Astrocyte of the hippocampus (primary cell): ENCODE measurements around the gene LCE1D.

Experiments
- DNase-seq: peaks from one replicate; pipeline ENCODE4 v3.0.0; 2011; ENCODE audit warnings: low read depth, low spot score

The LCE1D gene, protein sequence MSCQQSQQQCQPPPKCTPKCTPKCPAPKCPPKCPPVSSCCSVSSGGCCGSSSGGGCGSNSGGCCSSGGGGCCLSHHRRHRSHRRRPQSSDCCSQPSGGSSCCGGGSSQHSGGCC

GRCh38 chr1:152796421-152796820 is at the start of gene LCE1D:
TSS of gene LCE1D (plus strand) at chr1:152796721. CDS start at chr1:152797795, 1,074 bp downstream.
- DNase-seq, result no peak

GRCh38 chr1:152747831-152748230 is 48.7 kb upstream of the LCE1D start:
- no peak for DNase-seq

DNA sequence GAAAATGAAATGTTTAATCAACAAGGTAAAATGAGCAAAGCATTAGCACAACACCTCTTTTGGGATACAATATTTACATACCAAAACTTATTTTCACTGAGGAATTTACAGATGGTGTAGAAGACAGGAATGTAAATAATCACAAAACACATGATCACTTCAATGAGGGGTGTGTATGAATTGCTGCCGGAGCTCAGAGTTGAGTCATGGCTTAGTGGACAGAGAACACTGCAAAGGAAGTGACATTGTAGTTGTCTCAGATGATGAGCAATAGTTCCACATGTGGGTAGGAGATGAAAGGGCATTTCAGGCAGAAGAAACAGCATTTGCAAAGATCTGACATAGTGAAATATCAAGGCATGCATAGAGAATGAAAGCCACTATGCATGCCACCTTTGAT is 44.3 kb upstream of the LCE1D start:
- DNase-seq, result peak; percentile 9

GRCh38 chr1:152753586-152753985 is 42.9 kb upstream of the LCE1D start:
- no peak for DNase-seq

DNA sequence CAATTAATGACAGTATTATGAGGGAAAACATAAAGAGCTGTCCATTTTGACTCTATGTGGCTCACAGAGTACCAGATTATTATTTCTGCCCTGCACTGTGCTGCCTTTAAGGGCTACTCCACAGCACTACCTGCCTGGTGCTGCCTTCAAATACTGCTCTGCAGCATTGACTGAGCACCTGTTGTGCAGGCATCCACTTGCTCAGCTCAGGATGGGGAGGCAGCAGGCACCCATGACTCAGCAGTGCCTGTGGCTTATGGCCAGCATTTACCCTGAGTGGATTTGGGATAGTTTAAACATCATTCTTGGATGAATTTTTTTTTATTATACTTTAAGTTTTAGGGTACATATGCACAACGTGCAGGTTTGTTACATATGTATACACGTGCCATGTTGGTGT is 39.6 kb upstream of the LCE1D start:
- no peak for DNase-seq

- DNase-seq, result no peak
These were observed 38.8 kb upstream of the LCE1D start, which contains the start of gene KPRP for GRCh38 chr1:152757747-152758146. TSS of gene KPRP (plus strand) at chr1:152758025. CDS start at chr1:152759589, 1,564 bp downstream.

GRCh38 chr1:152758636-152759035 is 37.9 kb upstream of the LCE1D start:
- no peak for DNase-seq

- DNase-seq, result no peak
These were observed 36.9 kb upstream of the LCE1D start for GRCh38 chr1:152759453-152760173.

- DNase-seq, result no peak
These were observed 35.9 kb upstream of the LCE1D start for GRCh38 chr1:152760551-152761190.

DNA sequence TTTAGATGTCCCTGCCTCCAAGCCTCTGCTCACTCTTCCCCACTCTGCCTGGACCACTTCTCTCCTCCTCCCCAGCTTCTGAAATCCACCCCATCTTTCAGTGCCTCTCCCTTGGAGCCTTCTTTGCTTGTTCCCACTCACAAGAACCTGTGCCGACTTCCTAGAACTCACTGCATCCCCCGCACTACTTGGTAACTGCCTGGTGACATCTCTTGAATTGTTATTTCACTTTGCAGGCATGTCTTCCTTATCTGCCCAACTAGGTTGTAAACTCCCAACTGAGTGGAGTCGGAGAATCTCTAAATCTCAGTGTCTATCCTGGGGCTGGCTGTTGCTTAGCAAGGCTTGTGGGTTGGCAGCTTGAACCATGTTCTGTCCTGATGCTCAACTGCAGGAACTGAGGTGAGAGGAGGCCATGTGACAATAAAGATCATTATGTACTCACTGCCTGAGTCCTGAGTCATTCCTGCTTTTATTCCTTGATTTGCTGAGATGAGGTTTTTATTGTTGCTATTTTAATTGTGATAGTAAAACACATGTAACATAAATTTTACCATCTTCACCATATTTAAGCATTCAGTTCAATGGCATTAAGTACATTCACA is 34.8 kb upstream of the LCE1D start:
- no peak for DNase-seq

DNA sequence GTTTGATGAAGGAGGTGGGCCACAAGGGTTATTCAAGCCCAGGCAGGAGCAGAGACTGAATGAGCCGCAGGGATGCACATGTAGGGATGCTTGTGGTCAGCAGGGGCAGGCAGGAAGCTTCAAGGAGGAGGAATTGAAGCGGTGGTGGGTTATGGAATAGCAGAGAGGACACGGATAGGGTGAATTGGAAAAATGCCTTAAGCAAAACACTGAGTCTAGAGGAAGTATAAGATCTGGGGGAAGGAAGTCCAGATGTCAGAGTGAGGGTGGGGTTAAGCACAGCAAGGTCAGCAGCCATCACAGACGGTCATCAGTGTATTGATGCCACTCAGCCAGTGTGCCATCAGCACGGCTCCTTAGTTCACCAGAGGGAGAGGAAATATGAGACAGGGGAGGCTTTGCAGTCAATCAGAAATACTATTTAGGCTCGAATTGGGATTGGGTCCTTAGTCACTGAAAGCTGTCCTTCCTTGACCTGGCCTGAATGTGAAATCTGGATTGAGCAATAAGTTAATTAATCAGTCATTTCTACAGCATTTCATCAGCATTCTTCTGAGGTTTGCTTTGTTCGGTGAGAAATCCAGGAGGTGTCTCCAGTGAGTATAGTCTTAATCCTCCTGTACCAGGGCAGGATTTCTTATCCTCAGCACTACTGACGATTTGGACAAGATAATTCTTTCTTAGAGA is 27.5 kb upstream of the LCE1D start:
- no peak for DNase-seq

DNA sequence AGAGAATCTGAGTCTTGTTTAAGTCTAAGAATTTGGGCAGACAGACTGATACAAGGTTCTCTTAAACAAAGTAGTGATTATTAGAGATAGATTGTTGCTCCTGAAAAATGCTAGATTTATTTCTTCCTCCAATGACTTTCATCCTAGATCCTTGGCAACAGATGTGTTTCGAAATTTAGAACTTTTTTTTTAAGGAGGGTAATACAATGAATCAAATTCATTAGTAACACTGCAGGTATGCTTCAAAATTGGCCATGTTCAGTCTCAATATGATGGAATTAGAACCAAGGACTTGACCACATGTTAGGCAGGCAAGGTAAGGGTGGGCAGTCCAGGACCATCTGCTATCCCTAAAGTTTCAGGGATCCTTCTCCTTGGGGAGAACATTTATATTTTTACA is 26.1 kb upstream of the LCE1D start:
- no peak for DNase-seq

DNA sequence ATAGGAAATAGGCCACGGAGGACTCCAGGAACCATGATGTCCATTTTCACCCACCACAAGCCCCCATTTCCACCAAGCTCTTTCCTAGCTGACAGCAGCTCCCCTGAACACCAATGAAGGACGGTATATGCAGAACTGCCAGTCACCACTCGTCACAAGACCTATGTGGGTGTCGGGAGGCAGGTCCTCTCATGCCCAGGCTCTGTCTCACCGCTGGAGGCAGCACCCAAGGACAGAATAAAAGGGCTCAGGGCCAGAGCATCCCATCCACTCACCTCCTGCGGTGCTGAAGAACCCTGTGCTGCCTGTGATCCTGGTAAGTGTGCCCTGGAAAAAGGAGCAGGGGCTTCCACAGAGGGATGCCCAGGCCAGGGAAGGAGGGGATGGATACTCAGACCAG is 21.6 kb upstream of the LCE1D start, which contains the start of gene LCE1F:
Gene LCE1F, plus strand, starts transcription at position 266 of the 400 bp plus-strand sequence. CDS start 1,232 bp downstream, outside the sequence.
- no peak for DNase-seq

GRCh38 chr1:152776361-152776760 is 20.2 kb upstream of the LCE1D start:
- no peak for DNase-seq

DNA sequence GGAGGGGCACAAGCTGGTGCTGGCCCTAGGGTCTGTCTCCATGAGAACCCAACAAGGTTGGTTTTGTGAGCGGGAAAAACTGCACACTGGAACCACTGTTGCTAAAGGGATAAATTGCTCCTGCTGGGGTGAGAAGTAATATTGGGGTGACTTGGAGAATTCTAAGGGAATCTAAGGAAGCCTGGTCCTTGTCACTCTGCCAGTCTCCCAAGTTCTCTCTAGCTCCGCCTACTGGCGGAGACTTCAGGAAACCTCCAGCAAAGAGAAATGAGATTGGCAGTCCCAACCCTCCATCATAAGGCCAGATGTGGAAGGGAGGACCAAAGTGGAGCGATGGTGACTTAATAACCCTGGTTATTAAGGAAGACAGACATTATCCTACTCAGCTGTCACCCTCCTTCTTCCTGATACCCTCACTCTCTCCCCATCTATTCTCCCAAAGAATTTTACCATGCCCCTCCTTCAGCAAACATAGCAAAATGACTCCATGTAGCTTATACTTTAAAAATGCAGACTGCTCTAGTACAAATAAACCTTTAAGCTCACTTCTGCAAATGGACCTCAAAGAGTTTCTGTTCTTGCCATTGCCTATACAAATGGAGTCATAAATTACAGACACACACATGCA is 18.9 kb upstream of the LCE1D start:
- DNase-seq, result no peak

DNA sequence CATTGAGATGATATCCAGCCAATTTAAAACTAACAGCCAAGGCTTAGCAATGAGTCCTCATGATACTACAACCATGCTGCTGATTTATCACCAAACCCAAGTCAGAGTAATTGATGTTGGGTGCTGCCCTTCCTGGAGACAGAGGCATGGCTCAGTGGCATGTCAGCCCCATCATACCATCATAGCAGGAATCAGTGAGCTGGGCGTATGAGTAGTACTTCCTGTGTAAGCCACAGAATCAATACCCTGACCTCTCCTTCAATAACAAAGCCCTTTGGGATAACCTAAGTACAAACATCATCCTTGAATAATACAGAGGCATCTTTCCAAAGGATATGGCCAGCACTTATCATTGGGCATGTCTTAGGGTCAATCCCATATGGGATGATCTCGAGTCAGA is 13.4 kb upstream of the LCE1D start:
- no peak for DNase-seq

- DNase-seq, result no peak
These were observed 10.4 kb upstream of the LCE1D start, which contains the start of gene LCE1E for GRCh38 chr1:152786077-152786476. TSS of gene LCE1E (plus strand) at chr1:152786257. CDS start at chr1:152787300, 1,043 bp downstream.

DNA sequence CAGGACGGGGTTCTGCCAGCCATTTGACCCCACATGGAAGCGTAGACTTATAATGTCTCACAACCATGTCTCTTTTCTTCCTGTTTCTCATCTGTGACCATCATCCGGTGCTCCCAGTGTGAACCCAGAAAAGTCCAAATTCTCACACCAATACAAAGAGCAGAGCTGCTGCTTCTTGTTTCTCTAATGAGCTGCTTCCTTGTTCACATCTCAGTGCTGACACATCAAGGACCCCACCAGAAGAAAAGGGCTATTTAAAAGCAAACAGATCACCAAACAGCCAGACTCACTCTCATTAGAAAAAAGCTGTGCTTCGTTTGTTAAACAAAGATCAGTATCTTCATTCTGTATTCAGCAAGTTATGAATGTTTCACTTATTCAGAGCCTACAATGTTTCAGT is 835 bp upstream of the LCE1D start:
- no peak for DNase-seq

DNA sequence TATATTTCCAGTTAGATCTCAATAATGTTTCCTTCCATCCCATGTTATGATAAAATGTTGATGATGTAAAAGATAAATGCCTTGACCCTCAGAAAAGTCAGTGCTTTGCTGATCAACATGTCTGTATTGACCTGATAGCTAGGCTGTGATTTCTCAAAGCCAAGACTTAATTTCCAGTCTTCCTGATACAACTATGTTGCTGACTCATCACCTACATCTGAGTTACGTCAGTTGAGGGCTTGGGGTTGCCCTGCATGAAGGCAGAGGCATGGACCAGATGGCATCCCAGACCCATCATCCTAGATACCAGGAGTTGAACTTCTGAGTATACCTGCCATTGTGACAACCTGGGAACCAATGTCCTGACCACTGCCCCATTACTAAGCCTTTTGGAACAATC is 4.8 kb downstream of the LCE1D start:
- no peak for DNase-seq

- no peak for DNase-seq
These were observed 10.1 kb downstream of the LCE1D start, which contains the start of gene LCE1C for GRCh38 chr1:152806576-152806975. TSS of gene LCE1C (minus strand) at chr1:152806651. CDS start at chr1:152805478, 1,173 bp downstream.

GRCh38 chr1:152811050-152811449 is 14.5 kb downstream of the LCE1D start:
- DNase-seq, result no peak
